ENCODE measurements around the gene SPEN.
"Not testable (repeated sequence)": the region's sequence is repeated elsewhere in the genome, so short reads cannot be mapped to it uniquely, and the experiment has no call there.

SPEN gene

GRCh38 chr1:15858672-15859372 is 11.3 kb downstream of the SPEN start:
- DNase-seq = no peak

GRCh38 chr1:15863156-15863901 is 15.8 kb downstream of the SPEN start:
- DNase-seq = no peak

GRCh38 chr1:15866721-15867201 is 19.3 kb downstream of the SPEN start:
- DNase-seq = no peak

- no peak for DNase-seq
Measured at GRCh38 chr1:15867288-15867687, 19.8 kb downstream of the SPEN start.

GRCh38 chr1:15869413-15869812 is 21.9 kb downstream of the SPEN start:
- no peak for DNase-seq

GRCh38 chr1:15870421-15870820 is 22.9 kb downstream of the SPEN start:
- no peak for DNase-seq

- DNase-seq = no peak
Measured at GRCh38 chr1:15874471-15874870, 27.0 kb downstream of the SPEN start.

GRCh38 chr1:15876357-15877055 is 29.0 kb downstream of the SPEN start:
- DNase-seq = no peak

GRCh38 chr1:15881961-15882360 is 34.5 kb downstream of the SPEN start:
- no peak for DNase-seq

GRCh38 chr1:15882665-15883064 is 35.2 kb downstream of the SPEN start:
- DNase-seq = no peak

- no peak for DNase-seq
Measured at GRCh38 chr1:15883326-15883725, 35.8 kb downstream of the SPEN start.

GRCh38 chr1:15884477-15884876 is 37.0 kb downstream of the SPEN start:
- DNase-seq = no peak

- DNase-seq = no peak
Measured at GRCh38 chr1:15885269-15885668, 37.8 kb downstream of the SPEN start.

- peak; percentile 47 for DNase-seq
Measured at GRCh38 chr1:15885701-15886610, 38.4 kb downstream of the SPEN start.

GRCh38 chr1:15886611-15887167 is 39.2 kb downstream of the SPEN start:
- DNase-seq = no peak

- DNase-seq = not testable (repeated sequence)
Measured at GRCh38 chr1:15892857-15893599, 45.5 kb downstream of the SPEN start.

GRCh38 chr1:15895233-15895632 is 47.7 kb downstream of the SPEN start:
- DNase-seq = no peak

- DNase-seq = not testable (repeated sequence)
Measured at GRCh38 chr1:15896841-15897610, 49.5 kb downstream of the SPEN start.

GRCh38 chr1:15899266-15899665 is 51.8 kb downstream of the SPEN start:
- no peak for DNase-seq

- DNase-seq = no peak
Measured at GRCh38 chr1:15900662-15901279, 53.3 kb downstream of the SPEN start.
